ENCODE results near the gene PLEKHH1.

PLEKHH1 gene

DNA sequence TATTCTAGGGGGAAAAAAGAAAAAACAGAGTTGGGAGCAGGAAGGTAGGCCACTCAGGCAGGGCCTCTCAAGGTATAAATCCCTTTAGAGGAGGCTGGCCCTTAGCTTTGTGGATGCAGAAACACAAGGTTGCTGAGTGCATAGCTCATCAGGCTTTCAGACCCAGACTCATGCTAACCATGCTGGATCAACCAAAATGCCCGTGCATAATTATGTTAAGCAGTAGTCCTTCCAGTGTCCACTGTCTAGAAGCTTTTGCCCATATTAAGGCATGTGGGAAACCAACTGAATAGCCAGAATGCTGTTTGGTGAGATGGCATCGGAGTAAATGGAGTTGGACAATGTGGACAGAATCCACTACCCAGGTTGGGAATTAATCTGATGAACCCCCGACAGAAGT, 105.6 kb downstream of the PLEKHH1 start:
- no peak for DNase-seq

Measured in NCI-H2227 treated with DMSO at 0.1 percent for 48 hours (cell line).